Measurements from ENCODE around the gene HHATL. TPM values are rescaled to one million over a fixed set of nuclear protein-coding genes. Genes with fewer than 3 reads are reported as not detected.

HHATL gene
- total RNA-seq, 3 donors from 2014 or later = 0.70 TPM; not detected in 2

DNA sequence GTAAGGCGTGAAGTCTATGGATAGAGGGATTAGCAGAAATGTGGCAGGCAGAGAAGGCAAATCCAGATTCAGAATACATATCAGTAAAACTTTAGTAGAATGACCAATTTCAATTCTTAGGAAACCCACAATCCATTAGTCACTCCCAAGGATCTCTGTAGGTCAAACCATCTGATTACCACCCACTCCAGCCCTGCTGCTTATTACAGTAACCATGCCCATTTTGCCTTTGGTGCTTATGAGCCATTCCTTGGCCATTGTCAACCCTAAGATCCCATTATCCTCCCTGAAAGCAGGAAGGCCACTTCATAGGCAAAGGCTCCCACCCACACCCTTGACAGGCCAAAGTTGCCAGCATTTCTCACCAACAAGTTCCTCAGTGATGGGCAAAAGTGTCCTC is 22.3 kb downstream of the HHATL start:
- TF ChIP-seq, protein P1, sequence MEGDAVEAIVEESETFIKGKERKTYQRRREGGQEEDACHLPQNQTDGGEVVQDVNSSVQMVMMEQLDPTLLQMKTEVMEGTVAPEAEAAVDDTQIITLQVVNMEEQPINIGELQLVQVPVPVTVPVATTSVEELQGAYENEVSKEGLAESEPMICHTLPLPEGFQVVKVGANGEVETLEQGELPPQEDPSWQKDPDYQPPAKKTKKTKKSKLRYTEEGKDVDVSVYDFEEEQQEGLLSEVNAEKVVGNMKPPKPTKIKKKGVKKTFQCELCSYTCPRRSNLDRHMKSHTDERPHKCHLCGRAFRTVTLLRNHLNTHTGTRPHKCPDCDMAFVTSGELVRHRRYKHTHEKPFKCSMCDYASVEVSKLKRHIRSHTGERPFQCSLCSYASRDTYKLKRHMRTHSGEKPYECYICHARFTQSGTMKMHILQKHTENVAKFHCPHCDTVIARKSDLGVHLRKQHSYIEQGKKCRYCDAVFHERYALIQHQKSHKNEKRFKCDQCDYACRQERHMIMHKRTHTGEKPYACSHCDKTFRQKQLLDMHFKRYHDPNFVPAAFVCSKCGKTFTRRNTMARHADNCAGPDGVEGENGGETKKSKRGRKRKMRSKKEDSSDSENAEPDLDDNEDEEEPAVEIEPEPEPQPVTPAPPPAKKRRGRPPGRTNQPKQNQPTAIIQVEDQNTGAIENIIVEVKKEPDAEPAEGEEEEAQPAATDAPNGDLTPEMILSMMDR (IDR thresholded peaks at IDR 0.05) = no peak
- no peaks in the 10 kb centered on the region for H3K4me1 ChIP-seq (ENCODE audit: low read depth)
- H3K4me3 ChIP-seq = no peak overlapping the region
- no peak for DNase-seq
- intact Hi-C loops (cut with DNase I, micrococcal nuclease) = no loop called here
- no peaks in the 10 kb centered on the region for H3K36me3 ChIP-seq (ENCODE audit: low read depth)
- ATAC-seq = no peak
- H3K9me3 ChIP-seq = no peaks in the 10 kb centered on the region

DNA sequence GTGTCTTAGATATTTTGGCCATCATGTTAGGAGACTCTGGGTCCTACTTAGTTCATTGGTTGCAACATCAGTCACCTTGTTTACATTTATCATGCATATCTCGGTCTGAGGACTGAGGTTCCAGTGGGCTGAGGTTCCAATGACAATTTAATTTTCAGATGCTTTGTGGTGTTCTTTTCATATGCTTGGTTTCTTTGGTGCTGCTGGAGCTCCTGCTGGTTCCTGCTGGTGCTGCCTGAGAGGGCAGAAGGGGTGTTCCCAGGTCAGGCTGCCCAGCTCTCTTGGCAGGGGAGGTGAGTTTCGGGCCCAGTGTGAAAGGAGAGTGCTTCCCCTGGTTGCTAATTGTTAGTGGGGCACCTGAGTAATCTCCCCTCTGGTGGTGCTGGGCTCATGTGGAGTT is 24.2 kb downstream of the HHATL start:
- ATAC-seq (no peak), DNase-seq (no peak)
- H3K36me3 ChIP-seq (ENCODE audit: low read depth) = no peaks in the 10 kb centered on the region
- H3K9me3 ChIP-seq = no peaks in the 10 kb centered on the region
- no peak overlapping the region for H3K4me3 ChIP-seq
- H3K4me1 ChIP-seq (ENCODE audit: low read depth) = no peaks in the 10 kb centered on the region
- TF ChIP-seq, protein P1 (IDR thresholded peaks at IDR 0.05) = no peak
- intact Hi-C loops (cut with DNase I, micrococcal nuclease) = no loop called here

DNA sequence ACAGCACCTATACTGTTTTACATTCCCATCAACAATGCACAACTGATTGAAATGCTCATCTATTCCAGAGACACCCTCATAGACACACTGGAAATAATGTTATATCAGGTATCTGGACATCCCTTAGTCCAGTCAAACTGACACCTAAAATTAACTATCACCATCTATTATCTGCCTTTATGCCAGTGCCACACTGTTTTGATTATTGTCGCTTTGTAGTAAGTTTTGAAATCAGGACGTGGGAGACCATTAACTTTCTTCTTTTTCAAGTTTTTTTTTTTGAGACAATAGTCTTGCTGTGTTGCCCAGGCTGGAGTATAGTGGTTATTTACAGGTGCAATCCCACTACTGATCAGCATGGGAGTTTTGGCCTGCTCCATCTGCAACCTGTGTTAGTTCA is 26.7 kb downstream of the HHATL start:
- Histone ChIP-seq H3K36me3 (ENCODE audit: low read depth) (no peaks in the 10 kb centered on the region), H3K9me3 (no peaks in the 10 kb centered on the region), H3K4me1 (ENCODE audit: low read depth) (no peaks in the 10 kb centered on the region), H3K4me3 (no peak overlapping the region)
- DNase-seq (no peak), ATAC-seq (no peak)
- intact Hi-C loops (cut with DNase I, micrococcal nuclease) = no loop called here
- TF ChIP-seq, protein P1 (IDR thresholded peaks at IDR 0.05) = no peak

DNA sequence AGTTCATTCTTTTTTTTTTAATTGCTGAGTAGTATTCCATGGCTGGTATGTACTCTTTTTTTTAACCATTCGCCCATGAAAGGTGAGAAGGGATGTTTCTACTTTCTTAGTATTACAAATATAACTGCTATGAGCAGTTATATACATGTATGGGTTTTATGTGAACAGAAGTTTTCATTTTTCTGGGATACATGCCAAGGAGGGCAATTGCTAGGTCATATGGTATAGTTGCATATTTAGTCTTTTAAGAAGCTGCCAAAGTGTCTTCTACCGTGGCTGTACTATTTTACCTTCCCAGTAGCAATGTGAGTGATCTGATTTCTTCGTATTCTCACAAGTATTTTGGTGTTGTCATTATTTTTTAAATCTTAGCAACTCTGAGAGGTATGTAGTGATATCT is 28.5 kb downstream of the HHATL start:
- ATAC-seq = no peak

DNA sequence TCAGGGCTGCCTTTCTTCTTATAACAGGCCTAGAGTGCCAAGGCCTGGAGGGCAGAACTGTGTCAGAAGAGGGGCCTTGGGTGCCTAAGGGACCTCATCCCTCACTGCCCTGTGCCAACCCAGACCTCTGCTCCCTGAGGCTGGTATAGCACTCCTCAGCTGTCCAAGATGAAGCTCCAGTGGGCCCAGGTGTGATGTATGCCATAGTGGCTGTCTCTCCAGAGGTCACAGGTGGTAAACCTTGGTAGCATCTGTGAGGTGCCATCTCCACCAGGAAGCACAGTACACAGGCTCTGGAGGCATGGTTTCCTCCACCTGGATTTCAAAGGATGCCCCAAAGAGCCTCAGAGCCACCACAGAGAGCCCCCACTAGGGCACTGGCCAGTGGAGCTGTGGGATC is 29.5 kb downstream of the HHATL start:
- no peak for ATAC-seq

More for the DNA sequence above, 28.5 kb downstream of the HHATL start:
- DNase-seq = no peak
- Histone ChIP-seq H3K4me1 (ENCODE audit: low read depth) (no peaks in the 10 kb centered on the region), H3K4me3 (no peak overlapping the region), H3K36me3 (ENCODE audit: low read depth) (no peaks in the 10 kb centered on the region), H3K9me3 (no peaks in the 10 kb centered on the region)
- TF ChIP-seq, protein P1 (IDR thresholded peaks at IDR 0.05) = no peak
- intact Hi-C loops (cut with DNase I, micrococcal nuclease) = no loop called here

More for the DNA sequence above, 29.5 kb downstream of the HHATL start:
- Histone ChIP-seq H3K36me3 (ENCODE audit: low read depth) (no peaks in the 10 kb centered on the region), H3K4me1 (ENCODE audit: low read depth) (no peaks in the 10 kb centered on the region), H3K9me3 (no peaks in the 10 kb centered on the region), H3K4me3 (no peak overlapping the region)
- DNase-seq = peak in 1 of 3 donors; percentile 5
- TF ChIP-seq, protein P1 (IDR thresholded peaks at IDR 0.05) = no peak
- intact Hi-C loops (cut with DNase I, micrococcal nuclease) = no loop called here

All from mucosa of descending colon (tissue), 3 donors.